Measurements from ENCODE around the gene ZNF524. TPM values are rescaled to one million over a fixed set of nuclear protein-coding genes. Genes with fewer than 3 reads are reported as not detected.

The ZNF524 gene
- total RNA-seq, 1 donor from 2014 or later: 29.8 TPM

DNA sequence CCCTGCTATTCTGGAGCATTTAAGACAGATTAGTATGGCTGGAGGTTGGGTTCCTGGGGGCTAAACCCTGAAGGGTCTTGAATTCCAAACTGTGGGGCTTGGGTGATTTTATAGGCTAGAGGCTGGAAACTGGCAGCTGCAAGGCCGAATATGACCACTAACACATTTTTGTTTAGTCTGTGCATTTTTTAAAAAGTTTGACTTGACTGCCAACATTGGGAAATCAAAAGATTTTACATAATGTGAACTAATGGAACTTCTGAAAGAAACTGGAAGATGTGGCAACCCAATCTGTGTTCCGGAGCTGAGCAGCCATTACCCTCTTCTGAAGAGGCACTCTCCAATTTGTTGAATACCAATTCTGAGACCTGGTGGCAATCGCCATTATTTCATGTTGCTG lies 19.2 kb downstream of the ZNF524 start:
- no peak for DNase-seq (ENCODE audit: low read depth)

DNA sequence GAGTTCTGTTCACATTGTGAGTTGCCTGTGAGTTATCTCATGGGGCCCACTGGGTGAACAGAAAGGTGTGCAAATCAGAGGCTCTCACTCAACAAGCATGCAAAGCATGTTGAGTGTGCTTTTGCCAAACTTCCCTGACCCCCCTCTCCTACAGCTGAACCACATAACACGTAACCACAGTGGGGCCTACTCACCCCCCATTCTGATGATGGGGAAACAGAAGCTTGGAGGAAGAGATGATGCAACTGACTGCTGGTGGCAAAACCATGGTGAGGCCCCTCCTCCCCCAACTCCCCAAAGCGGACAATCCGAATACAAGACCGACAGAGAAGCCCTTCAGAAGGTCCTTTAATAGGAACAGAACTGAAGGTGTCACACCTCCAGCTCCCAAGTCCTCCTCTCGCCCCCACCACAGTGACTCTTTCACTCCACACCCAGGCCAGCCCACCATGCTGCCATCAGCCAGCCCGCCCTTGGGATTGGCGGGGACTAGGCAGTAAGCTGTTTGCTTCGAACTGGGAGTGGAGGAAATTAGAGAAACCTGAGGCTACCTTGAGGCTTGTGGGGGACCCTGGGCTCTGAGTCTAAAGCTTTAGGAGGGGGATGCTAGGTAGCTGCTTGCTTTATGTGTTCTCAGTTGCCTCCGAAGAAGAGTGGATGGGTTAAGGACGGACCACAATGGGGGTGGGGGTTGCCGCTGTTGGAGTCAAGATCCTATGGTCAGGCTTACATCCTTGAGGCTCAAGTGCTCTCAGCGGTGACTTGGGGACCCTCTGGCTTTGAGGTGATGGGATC lies 20.5 kb downstream of the ZNF524 start:
- no peak for DNase-seq (ENCODE audit: low read depth)

DNA sequence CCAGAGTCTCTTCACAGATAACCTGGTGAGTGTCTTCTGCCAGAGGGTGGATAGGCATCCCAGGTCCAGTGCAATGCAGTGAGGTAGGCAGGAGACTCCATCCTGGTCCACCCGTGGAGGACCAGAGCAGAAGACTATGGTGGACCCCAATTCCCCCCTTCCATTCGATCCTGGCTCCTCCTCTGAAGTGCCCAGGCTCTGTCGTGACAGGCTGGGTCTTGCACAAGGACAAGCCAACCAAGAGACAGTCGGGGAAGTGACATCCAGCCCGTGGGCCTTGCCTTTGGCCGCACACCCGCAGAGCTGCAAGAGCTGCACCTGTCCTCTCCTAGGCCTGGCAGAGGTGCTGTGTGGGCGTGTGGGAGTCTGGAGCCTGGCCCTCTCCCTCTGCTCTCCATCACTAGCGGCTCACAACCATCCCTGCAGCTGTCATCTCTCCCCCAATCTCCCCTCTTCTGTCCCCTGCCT lies 21.2 kb downstream of the ZNF524 start:
- no peak for DNase-seq (ENCODE audit: low read depth)

DNA sequence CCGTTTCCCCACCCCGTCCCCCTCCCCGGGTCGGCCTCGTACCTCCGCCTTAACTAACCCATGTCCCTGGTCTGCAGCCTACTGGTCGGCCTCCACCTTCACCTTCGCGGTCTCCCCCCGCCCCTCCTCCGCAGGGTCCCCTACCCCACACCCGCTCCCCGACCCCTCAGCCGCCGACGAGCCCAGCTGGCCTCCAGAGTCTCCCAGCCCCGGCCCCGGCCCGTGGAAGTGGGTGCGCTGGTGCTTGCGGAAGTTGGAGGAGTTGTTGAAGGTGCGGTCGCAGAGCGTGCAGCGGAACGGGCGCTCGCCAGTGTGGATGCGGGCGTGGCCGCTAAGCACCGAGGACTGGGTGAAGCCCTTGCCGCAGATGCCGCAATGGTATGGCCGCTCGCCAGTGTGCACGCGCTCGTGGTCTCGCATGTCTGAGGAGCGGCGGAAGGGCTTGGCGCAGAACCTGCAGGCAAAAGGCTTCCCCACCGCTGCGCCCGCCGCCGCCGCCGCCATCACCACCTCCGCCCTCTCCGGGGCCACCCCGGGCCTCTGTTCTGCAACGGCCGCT lies 21.7 kb downstream of the ZNF524 start:
- DNase-seq (ENCODE audit: low read depth): no peak

DNA sequence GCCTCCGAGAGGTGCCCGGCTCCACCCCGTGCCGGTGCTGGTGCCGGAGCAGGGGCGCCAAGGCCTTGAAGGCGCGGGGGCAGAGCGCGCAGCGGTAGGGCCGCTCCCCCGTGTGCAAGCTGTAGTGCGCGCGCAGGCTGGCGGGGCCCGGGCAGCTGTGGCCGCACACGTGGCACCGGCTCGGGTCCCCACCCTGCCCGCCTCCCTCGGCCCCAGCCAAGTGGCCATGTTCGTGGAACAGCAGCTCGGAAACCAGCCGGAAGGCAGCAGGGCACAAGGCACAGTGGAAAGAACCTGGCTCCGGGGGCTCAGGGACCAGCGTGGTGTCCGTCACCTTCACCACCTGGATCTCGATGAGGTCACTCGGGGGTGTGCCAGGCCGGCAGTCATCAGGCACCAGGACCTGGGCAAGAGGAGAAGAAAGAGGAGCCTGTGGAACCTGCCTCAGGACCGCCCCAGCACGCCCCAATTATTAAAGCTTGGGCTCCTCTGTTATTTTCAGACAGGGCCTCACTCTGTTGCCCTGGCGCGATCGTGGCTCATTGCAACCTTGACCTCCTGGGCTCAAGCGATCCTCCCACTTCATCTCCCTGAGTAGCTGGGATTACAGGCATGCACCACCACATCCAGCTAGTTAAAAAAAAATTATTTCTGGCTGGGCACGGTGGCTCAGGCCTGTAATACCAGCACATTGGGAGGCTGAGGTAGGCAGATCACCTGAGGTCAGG lies 22.3 kb downstream of the ZNF524 start:
- no peak for DNase-seq (ENCODE audit: low read depth)

- no peak for DNase-seq (ENCODE audit: low read depth)
These were observed 23.0 kb downstream of the ZNF524 start for GRCh38 chr19:55623130-55623529.

DNA sequence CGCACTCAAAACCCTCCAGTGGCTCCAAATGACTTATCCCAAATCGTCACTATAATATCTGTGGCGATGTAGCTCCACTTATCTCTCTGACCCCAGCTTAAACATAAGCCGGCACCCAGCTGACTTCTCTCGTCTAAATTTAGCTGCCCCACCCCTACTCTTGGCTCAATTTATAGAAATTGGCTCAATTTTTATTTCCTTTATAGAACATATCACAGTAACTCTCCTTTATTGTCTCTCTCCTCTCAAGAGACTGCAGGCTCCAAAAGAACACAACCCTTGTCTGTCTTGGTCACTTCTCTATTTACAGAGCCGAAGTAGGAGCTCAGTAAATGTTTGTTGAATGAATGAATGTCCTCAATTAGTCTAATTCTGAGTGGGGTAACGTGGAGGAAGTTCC lies 23.5 kb downstream of the ZNF524 start:
- no peak for DNase-seq (ENCODE audit: low read depth)

DNA sequence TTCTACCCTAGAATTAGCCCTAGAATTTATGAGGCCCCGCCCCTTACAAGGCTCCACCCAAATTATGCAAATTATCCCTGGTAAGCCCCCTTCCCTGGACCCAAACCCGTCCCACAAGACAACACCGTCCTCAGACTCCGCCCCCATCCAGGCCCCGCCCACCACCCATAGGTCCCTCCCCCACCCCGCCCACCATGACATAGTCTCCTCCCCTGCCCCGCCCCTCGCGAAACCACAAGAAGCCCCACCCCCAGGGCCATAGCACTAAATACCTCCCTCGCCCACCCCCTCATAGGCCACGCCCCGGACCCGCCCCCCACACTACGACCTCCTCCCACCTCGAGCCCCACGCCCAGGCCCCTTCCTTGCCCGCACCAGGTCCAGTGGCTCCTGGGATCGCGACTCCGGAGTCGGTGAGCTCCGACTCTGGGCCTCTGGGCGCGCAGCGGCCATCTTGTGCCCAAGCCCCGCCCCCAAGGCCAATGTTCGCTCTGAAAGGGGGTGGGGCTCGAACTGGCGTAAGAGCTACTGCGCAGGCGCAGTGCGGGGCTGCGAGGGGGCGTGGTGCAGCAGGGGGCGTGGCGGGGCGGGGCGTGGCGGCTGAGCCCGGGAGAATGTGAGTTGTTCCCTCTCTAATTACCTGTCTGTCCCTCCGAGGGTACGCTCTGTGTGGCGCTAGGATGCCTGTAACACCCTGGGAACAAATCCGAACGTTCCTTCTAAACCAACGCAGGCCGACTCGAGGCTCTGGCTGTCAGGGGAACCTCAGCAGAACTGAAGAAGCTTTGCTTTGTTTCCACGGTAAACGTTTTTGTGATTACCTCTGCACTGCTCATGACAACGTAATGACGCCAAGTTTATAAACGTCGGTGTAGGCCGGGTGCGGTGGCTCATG lies 24.3 kb downstream of the ZNF524 start, which contains the start of gene ZNF784:
ZNF784 (minus strand) TSS at position 458 of the 895 bp plus-strand sequence; CDS start at position 453, 5 bp downstream.
- peak; percentile 92 for DNase-seq (ENCODE audit: low read depth)

- no peak for DNase-seq (ENCODE audit: low read depth)
These were observed 24.9 kb downstream of the ZNF524 start for GRCh38 chr19:55625004-55625326.

DNA sequence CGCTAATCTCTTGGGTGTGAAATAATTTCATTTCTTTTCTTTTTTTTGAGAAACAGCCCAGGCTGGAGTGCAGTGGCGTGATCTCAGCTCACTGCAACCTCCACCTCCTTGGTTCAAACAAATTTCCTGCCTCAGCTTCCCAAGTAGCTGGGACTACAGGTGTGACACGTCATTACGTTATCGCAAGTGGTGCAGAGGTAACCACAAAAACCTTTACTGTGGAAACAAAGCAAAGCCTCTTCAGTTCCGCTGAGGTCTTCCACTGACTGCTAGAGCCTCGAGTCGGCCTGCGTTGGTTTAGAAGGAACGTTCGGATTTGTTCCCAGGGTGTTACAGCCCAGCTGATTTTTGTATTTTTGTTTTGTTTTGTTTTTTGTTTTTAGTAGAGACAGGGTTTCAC lies 26.3 kb downstream of the ZNF524 start:
- DNase-seq (ENCODE audit: low read depth): no peak

- DNase-seq (ENCODE audit: low read depth): peak; percentile 94
These were observed 32.4 kb downstream of the ZNF524 start for GRCh38 chr19:55632463-55632834.

GRCh38 chr19:55633861-55634260 lies 33.8 kb downstream of the ZNF524 start:
- no peak for DNase-seq (ENCODE audit: low read depth)

DNA sequence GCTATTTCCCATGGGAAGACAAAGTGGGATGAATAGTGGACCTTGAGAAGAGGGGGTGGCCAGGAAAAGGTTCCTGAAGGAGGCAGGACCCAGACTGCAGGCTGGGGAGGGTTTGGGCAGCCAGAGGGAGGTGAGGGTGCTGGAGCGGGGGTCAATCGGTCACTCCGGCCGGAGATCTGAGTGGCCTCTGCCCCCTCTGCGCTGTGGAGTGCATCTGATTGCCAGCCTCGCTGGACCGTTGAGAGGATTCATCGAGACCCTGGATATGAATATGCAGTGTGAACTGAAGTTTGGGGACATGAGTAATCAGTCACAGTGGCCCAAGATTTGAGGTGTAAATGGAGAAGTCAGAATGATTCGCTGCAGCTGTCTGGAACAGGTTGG lies 35.2 kb downstream of the ZNF524 start:
- DNase-seq (ENCODE audit: low read depth): no peak

DNA sequence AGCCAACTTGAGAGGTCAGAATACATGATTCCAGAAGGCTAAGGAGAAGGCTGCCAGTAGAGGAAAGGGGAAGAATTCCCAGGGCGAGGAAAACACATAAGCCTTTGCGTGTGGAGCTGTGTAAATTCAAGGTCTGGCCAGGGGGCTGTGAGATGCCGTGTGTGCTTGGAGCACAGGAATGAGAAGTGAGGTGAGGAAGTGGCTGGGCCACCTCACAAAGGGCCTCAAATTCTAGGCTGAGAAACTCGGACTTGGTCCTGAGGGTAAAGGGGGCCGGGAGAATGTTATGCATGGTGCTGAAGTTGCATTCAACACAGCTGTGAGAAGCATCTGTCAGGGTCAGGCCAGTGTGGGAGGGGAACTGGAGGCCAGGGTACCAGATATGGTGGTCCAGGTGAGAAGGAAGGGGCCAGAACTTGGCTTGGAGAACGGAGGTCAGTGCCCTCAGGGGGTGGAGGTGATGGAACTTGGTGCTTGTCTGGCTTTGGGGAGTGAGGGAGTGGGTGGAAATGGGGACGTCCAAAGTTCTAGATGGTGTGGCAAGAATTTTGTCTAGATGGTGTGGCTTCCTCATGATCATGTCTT lies 35.9 kb downstream of the ZNF524 start:
- no peak for DNase-seq (ENCODE audit: low read depth)

- no peak for DNase-seq (ENCODE audit: low read depth)
These were observed 36.6 kb downstream of the ZNF524 start for GRCh38 chr19:55636723-55637122.

- DNase-seq (ENCODE audit: low read depth): no peak
These were observed 37.4 kb downstream of the ZNF524 start for GRCh38 chr19:55637534-55637933.

GRCh38 chr19:55638864-55639359 lies 38.8 kb downstream of the ZNF524 start:
- peak; percentile 53 for DNase-seq (ENCODE audit: low read depth)

- DNase-seq (ENCODE audit: low read depth): peak; percentile 78
These were observed 40.0 kb downstream of the ZNF524 start for GRCh38 chr19:55640043-55640576.

GRCh38 chr19:55640577-55641425 lies 40.7 kb downstream of the ZNF524 start, which contains the start of gene ZNF580:
Gene ZNF580, plus strand, starts transcription at chr19:55641002. Its CDS starts 1,507 bp downstream, at chr19:55642509.
- peak; percentile 78 for DNase-seq (ENCODE audit: low read depth)
